Measurements from ENCODE around the gene WDR31. TPM values are rescaled to one million over a fixed set of nuclear protein-coding genes. Genes with fewer than 3 reads are reported as not detected.

The WDR31 gene
- total and polyA plus RNA-seq, 10 donors: 0.15 to 2.3 (median 0.78) TPM

DNA sequence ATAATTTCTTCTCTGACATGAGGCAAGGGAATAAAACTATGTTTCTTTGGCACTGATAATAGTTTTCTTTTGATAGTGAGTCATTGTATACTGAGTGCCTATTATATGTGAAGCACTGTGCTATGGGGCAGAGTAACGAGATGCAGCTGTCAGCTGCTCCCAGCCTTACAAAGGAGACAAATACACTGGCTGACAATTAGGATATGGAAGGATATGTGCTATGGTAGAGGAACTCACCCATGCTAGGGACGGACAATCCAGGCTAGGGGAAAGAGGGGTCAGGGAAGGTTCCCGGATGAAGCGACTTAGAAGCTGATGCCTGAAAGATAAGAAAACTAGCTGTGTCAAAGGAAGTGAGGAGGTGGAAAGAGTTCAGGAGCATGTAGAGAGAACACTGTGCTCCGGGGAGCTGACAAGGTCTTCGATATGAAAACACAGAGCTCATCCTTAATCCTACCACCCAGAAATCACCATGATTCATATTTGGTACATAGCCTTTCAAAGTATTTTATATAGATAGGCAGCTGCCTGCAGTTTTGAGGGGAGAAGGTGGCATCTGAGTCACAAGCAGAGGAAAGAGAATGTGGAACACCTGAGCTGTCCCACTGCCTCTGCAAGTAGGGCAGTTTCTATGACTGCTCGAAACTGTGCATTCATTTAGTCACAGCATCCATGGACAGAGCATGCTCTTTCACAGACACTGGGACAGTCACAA, 21.4 kb upstream of the WDR31 start:
- H3K27me3 ChIP-seq (replicated peaks in 1 of 7): no peaks in the 10 kb centered on the region
- no peak for DNase-seq
- 67 to 81% (median 73%) methylated on average over 7 of the region's 7 CpGs for WGBS, 5 donors
- no peaks in the 10 kb centered on the region for H3K9me3 ChIP-seq
- H3K4me3 ChIP-seq: no peak overlapping the region
- no peaks in the 10 kb centered on the region for H3K36me3 ChIP-seq
- H3K27ac ChIP-seq: no peak overlapping the region
- no peak for TF ChIP-seq POLR2AphosphoS5 (IDR thresholded peaks at IDR 0.05)
- no peak for TF ChIP-seq POLR2A (IDR thresholded peaks at IDR 0.05)
- TF ChIP-seq, protein P1, sequence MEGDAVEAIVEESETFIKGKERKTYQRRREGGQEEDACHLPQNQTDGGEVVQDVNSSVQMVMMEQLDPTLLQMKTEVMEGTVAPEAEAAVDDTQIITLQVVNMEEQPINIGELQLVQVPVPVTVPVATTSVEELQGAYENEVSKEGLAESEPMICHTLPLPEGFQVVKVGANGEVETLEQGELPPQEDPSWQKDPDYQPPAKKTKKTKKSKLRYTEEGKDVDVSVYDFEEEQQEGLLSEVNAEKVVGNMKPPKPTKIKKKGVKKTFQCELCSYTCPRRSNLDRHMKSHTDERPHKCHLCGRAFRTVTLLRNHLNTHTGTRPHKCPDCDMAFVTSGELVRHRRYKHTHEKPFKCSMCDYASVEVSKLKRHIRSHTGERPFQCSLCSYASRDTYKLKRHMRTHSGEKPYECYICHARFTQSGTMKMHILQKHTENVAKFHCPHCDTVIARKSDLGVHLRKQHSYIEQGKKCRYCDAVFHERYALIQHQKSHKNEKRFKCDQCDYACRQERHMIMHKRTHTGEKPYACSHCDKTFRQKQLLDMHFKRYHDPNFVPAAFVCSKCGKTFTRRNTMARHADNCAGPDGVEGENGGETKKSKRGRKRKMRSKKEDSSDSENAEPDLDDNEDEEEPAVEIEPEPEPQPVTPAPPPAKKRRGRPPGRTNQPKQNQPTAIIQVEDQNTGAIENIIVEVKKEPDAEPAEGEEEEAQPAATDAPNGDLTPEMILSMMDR (IDR thresholded peaks at IDR 0.05 in 8 of 11, conservative IDR thresholded peaks at IDR 0.05 in 3 of 11): no peak
- peaks cover 0 to 5% (median 0%) of the 10 kb centered on the region in 6 donors for H3K4me1 ChIP-seq
- intact Hi-C loops (cut with DNase I; ENCODE audit: low total_unique reads): no loop called here

DNA sequence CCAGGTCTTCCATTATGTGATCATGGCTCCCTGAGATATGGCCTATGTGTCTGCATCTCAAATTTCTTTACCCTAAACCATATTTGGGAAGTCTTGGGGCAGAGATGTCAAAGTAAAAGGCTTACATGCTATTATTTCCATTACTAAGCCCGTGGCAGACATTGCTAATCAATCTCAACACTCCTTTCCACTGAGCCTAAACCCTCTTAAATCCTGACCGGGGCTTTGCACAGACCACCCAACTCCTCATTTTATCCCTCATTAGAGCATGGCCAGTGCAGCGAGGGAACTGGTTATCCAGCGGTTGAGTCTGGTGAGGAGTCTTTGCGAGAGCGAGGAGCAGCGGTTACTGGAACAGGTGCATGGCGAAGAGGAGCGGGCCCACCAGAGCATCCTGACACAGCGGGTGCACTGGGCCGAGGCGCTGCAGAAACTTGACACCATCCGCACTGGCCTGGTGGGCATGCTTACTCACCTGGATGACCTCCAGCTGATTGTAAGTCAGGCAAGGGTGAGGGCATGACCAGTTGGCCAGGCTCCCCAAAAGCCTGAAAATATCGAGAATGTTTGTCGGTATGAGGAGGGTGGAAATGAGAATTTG, 20.3 kb upstream of the WDR31 start:
- TF ChIP-seq POLR2AphosphoS5 (IDR thresholded peaks at IDR 0.05): no peak
- no peak for TF ChIP-seq POLR2A (IDR thresholded peaks at IDR 0.05)
- TF ChIP-seq, protein P1 (IDR thresholded peaks at IDR 0.05 in 8 of 11, conservative IDR thresholded peaks at IDR 0.05 in 3 of 11): no peak
- Histone ChIP-seq H3K9me3 (no peaks in the 10 kb centered on the region), H3K4me1 (peaks cover 0 to 3% (median 0%) of the 10 kb centered on the region in 6 donors), H3K36me3 (no peaks in the 10 kb centered on the region), H3K4me3 (no peak overlapping the region), H3K27me3 (replicated peaks in 1 of 7) (no peaks in the 10 kb centered on the region), H3K27ac (no peak overlapping the region)
- intact Hi-C loops (cut with DNase I; ENCODE audit: low total_unique reads): no loop called here
- DNase-seq: no peak
- 89 to 94% (median 92%) methylated on average over 15 of the region's 15 CpGs for WGBS, 5 donors

DNA sequence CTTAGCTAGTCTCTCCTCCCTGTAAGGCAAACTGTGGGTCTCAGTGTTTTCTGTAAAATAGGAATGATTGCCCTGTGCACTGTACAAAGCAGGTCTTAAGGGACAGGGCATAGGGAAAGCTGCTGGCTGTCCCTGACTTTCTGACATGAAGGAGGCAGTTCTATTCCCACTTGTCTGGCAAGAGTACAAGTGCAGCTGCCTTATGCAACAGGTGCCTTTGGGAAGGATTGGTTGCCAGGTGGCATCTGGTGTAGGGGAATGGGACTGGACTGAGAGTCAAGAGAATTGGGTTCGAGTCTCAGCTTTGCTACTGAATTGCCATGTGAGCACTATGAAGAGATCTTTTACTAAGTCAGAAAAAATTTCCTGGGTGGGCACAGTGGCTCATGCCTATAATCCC, 19.3 kb upstream of the WDR31 start:
- WGBS, 5 donors: 57 to 100% (median 92%) methylated on average over 1 of the region's 1 CpG

More for the DNA sequence above, 19.3 kb upstream of the WDR31 start:
- H3K9me3 ChIP-seq: no peaks in the 10 kb centered on the region
- no peak overlapping the region for H3K4me3 ChIP-seq
- H3K36me3 ChIP-seq: no peaks in the 10 kb centered on the region
- intact Hi-C loops (cut with DNase I; ENCODE audit: low total_unique reads): no loop called here
- H3K27me3 ChIP-seq (replicated peaks in 1 of 7): no peaks in the 10 kb centered on the region
- TF ChIP-seq, protein P1 (IDR thresholded peaks at IDR 0.05 in 8 of 11, conservative IDR thresholded peaks at IDR 0.05 in 3 of 11): no peak
- no peak for TF ChIP-seq POLR2A (IDR thresholded peaks at IDR 0.05)
- no peak for TF ChIP-seq POLR2AphosphoS5 (IDR thresholded peaks at IDR 0.05)
- no peak for DNase-seq
- H3K27ac ChIP-seq: no peak overlapping the region
- H3K4me1 ChIP-seq: no peaks in the 10 kb centered on the region
